Measurements from ENCODE around the gene PIK3CG. TPM values are rescaled to one million over a fixed set of nuclear protein-coding genes. Genes with fewer than 3 reads are reported as not detected.

The PIK3CG gene
- not detected in 2 replicates for total RNA-seq

DNA sequence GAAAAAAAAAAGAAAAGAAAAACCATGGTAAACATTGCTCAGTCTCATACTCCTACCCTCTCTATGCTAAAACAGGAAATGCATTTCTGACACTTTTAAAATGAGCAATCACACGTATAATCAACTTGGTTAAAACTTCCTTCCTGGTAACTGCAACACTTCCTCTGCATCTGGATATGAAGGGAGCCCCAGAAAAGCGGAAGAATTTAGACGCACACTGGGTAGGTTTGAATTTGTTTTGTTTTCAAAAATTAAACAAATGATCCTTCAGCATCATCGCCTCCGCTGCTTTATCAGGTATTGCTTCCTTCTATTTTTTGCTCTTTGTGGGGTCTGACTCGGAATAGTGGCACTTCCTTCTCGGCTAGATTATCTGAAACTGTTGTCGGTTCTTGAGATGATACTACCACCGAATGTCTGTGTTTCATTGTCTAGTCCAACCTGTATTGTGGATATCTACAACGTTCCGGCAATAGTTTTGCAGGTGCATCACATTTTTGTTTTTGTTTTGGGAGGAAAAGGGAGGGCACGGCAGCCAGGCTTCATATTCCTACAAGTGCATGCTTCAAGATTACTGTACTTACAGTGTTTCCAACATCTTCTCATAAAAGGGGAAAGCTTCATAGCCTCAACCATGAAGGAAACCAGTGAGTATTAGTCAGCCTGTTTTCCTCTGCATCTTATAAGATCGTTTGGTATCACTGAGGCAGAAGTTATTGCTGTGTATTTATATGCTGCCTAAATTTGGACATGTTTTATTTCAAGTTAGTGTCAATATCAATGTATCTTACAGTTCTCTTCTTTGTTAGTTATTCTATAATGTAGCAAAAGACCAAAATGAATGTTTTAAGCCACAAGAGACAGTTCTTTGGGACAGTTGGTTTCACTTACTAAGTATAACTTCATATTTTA is at the start of gene PIK3CG:
Gene PIK3CG (plus strand): TSS at position 153 of the 912 bp plus-strand sequence. CDS start 2,280 bp downstream, outside the sequence.

Other genes with a start within 250 kb of the PIK3CG start
- 7.6 and 13.7 TPM in 2 replicates for gene CCDC71L, start 204.1 kb upstream of the PIK3CG start, total RNA-seq
- 2.4 and 3.4 TPM in 2 replicates for gene PRKAR2B, start 179.4 kb downstream of the PIK3CG start, total RNA-seq